GM12875 (cell line): ENCODE data around the gene LCK.

Source experiments
- H3K4me3 ChIP-seq: one replicate; pipeline ENCODE4 v1.5.1; 2011; ENCODE audit warnings: low read depth, low read length, control low read depth
- CTCF ChIP-seq: IDR thresholded peaks from 2 replicates; pipeline ENCODE4 v1.5.1; 2011; ENCODE audit warnings: low read depth, mild to moderate bottlenecking, control low read depth, inconsistent platforms, low read length, moderate library complexity, borderline replicate concordance; ENCODE audit not compliant: insufficient read depth

The LCK gene

DNA sequence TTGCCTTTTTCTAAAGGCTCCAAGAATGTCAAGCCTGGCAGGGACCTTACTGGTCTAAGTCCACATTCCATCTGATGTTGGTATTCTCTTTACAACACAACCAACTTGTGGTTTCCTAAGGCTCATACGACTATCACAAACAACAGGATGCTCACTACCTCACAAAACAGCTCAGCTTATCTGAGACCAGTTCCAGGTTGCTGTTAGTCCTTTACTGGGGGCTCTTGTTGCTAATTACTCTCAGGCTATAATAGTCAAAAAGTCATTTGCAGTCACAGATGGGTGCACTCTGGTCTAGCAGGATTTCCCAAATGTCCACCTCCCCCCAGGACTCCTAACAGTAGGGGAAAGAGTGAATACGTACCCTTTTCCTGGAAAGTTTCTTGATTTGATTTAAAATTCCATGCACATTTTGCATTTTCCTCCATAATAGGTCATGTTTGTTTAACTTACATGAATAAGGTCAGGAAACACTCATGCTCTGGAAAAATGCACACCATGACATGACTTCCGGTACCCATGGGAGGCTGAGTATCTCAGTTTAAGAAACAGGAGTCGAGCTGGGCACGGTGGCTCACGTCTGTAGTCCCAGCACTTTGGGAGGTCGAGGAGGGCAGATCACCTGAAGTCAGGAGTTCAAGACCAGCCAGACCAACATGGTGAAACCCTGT lies 16.0 kb downstream of the LCK start:
- TF ChIP-seq CTCF, result no peak
- no peak overlapping the region for H3K4me3 ChIP-seq

GRCh38 chr1:32269744-32270143 lies 18.7 kb downstream of the LCK start:
- no peak overlapping the region for H3K4me3 ChIP-seq
- no peak for TF ChIP-seq CTCF

DNA sequence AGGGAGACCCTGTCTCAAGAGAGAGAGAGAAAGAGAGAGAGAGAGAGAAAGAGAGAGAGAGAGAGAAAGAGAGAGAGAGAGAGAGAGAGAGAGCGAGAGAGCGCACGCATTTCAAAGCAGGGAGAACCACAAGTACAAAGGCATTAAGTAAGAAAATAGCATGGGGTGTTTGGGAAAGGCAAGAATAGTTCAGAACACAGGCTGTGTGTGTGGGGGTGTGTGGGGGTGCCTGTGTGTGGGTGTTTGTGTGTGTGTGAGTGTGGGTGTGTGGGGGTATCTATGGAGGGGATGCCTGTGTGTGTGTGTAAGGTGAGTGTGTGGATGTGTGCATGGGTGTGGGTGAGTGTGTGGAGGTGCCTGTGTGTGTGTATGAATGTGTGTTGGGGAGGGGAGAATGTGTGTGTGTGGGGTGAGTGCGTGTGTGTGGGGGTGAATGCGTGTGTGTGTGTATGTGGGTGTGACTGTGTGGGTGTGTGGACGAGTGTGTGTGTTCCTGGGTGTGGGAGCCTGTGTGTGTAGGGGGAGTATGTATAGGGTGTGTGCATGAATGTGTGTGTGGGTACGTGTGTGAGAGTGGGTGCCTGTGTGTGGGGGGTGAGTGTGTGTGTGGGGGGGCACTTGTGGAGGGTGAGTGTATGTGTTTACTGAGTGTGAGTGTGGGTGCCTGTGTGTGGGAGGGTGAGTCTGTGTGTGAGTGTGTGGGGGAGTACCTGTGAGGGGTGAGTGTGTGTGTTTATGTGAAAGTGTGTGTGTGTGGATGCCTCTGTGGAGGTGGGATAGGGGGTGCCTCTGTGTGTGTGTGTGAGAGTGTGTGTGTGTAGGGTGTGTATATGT lies 21.7 kb downstream of the LCK start:
- no peak for TF ChIP-seq CTCF
- H3K4me3 ChIP-seq, result no peak overlapping the region

GRCh38 chr1:32273391-32274208 lies 22.5 kb downstream of the LCK start:
- no peak overlapping the region for H3K4me3 ChIP-seq
- no peak for TF ChIP-seq CTCF

GRCh38 chr1:32274646-32275340 lies 23.7 kb downstream of the LCK start:
- no peak for TF ChIP-seq CTCF
- no peak overlapping the region for H3K4me3 ChIP-seq

DNA sequence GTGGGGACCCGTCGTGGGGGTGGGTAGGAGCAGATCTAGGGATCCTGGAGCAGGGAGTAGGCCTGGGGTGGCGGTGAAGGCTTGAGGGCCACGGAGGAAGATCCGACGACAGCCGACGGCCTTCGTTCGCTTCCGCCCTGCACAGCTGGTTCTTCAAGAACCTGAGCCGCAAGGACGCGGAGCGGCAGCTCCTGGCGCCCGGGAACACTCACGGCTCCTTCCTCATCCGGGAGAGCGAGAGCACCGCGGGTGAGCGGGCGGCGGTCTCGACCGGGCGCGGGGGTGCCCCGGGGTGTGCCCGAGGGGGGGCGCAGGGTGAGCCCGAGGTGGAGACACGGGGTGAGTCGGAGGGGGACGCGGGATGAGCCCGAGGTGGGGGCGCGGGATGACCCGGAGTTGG lies 24.4 kb downstream of the LCK start:
- no peak overlapping the region for H3K4me3 ChIP-seq

More for the DNA sequence above, 24.4 kb downstream of the LCK start:
- TF ChIP-seq CTCF, result no peak
